HG03280 (cell line): Measurements from ENCODE around the gene GRIN3B.

Source experiments
- ATAC-seq: cut with Tn5 transposase; IDR thresholded peaks from one replicate; pipeline ENCODE4 v1.9.1; 2021; ENCODE audit warnings: mild to moderate bottlenecking, moderate library complexity; ENCODE audit not compliant: unreplicated experiment

GRIN3B gene

DNA sequence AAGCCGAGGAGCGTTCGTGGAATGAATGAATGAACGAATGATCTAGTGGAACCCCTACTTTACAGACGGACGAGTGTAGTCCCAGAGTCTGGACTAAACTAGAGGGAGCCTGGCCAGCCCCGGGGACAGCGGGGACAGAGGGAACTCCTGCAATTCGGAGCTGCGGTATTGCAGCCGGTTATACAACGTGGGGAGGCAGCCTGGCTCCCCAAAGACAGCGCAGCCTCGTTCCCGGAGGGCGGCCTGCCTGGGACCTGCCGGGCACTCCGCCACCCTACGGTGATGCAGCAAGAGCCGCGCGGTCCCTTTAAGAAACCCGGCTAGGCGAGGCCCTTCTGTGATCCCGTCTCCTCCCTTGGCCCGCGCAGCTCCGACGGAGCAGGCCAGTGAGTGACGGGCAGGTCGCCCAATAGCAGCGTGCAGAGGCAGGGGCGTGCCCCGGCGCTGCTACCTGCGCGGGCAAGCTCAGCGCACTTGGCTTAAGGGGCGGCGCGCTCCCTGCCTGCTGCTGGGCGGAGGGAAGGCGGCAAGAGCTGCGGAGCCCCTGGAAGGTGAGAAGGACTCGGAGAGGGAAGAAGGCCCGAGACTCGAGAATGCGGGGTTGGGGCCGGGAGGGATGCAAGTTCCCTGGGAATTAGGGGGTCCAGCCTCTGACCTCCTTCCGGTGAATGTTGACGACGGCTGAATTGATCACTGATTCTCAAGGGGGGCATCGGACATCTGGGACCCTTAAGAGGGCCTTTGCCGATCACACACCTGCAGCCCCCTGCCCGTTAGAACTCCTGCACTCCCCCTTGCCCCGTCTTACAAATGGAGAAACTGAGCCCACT lies 39.6 kb downstream of the GRIN3B start, which contains the start of gene ABCA7:
TSS of gene ABCA7 (plus strand) at position 462 of the 830 bp plus-strand sequence. CDS start 1,255 bp downstream, outside the sequence.
- peak; percentile 72 for ATAC-seq

DNA sequence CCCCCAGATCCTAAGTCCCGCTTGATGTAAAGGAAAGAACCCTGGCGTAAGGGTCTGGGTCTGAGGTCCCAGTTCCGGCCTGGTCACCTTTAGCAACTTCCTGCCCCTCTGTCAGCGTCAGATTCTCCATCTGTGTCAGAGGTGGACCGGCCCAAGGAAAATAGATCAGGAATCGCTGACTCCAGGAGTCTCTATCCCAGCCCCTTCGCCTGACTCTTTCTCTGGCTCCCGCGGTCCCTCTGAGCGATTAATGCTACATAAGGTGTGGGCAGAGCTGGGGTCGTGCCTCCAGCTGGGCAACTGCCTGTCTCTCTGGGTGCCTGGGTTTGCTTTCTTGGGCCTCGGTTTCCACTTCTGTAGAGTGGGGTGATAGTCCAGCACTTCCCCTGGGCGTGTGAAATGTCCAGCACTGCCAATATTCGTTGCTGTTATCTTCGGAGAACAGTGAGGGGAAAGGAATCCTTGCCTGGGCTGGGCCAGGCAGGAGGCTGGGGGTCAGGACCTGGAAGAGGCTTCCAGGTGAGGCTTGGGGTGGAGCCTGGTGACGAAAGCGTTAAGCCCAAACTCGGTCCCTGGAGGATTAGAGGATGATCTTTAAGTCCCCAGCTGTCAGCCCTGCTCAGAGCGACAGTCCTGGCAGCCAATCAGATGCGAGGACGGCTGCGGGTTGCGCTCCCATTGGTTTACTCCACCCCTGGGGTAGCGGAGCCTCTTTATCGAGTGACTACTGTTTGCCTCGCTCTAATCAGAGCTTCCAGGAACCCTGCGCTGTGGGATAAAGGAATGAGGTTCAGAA lies 40.5 kb downstream of the GRIN3B start:
- ATAC-seq: peak; percentile 38

DNA sequence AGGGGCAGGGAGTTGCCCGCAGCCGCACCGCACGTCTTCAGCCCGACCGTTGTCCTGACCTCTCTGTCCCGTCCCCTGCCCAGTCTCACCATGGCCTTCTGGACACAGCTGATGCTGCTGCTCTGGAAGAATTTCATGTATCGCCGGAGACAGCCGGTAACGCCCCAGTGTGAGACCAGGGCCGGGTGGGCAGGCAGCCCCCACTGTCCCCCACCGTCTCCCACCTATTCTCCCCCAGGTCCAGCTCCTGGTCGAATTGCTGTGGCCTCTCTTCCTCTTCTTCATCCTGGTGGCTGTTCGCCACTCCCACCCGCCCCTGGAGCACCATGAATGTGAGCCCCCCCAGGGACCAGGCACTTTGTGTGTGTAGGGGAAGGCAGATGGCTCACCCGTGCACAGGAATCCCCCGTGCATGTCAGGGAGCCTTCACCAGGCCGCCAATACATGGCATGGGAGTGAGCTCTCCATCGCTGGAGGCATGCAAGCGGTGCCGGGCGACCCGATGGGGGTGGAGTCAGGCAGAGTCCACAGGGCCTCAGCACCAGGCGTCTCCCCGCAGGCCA lies 41.1 kb downstream of the GRIN3B start:
- ATAC-seq: no peak

DNA sequence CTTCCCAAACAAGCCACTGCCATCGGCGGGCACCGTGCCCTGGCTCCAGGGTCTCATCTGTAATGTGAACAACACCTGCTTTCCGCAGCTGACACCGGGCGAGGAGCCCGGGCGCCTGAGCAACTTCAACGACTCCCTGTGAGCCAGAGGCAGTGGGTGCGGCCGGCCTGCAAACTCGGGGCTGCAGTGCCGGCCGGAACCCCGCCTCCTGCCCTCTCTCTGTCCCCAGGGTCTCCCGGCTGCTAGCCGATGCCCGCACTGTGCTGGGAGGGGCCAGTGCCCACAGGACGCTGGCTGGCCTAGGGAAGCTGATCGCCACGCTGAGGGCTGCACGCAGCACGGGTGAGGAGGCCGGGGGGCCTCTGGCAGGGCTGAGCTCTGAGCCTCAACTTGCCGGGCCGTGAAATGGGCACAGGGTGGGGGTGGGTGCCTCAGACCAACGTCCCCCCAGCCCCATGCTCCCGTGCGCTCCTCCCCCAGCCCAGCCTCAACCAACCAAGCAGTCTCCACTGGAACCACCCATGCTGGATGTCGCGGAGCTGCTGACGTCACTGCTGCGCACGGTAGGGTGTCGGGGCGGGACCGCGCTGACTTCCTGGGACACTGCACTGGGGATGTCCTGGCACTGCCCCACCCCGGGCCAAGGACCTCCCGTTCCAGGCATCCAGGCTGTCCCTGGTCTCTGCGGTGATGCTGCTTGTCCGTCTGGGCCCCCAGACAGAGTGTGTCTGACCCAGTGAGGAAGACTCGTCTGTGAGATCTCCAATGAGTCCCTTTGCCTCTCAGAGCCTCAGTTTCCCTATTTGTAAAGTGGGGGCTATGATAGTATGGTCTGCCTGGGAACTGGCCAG lies 41.8 kb downstream of the GRIN3B start:
- ATAC-seq: no peak

DNA sequence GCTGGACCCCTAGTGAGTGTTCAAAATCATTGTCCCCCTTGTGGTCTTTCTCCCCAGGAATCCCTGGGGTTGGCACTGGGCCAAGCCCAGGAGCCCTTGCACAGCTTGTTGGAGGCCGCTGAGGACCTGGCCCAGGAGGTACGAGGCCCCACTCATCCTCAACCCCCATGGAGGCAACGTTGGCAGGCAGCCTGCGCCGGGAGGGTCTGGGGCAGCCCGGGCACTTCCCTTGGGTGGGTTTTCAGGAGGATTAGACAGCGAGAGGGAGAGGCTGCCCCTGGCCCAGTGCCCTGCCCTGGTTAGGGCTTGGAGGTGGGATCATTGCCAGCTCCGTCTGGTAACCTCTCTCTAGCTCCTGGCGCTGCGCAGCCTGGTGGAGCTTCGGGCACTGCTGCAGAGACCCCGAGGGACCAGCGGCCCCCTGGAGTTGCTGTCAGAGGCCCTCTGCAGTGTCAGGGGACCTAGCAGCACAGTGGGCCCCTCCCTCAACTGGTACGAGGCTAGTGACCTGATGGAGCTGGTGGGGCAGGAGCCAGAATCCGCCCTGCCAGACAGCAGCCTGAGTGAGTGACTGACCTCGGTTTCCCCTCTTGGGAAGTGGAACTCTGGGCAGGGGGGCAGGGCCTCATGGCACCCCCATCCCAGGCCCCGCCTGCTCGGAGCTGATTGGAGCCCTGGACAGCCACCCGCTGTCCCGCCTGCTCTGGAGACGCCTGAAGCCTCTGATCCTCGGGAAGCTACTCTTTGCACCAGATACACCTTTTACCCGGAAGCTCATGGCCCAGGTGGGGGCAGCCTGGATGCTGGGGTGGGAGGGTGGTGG lies 42.7 kb downstream of the GRIN3B start:
- no peak for ATAC-seq

DNA sequence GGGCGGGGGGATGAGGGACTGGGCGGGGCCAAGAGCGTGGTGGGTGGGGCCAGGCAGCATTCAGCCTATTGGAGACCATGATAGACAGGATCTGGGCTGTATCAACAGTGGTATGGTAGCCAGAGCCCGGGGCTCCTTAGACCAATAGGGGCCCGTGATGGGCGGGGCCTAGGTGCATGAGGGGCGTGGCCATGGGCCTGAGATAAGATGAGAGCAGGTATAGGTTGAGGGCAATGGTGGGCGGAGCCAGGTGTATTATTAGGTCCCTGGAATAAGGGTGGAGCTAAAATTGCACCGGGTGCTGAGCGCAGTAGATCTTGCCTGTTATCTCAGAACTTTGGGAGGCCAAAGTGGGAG lies 45.0 kb downstream of the GRIN3B start:
- ATAC-seq: no peak

DNA sequence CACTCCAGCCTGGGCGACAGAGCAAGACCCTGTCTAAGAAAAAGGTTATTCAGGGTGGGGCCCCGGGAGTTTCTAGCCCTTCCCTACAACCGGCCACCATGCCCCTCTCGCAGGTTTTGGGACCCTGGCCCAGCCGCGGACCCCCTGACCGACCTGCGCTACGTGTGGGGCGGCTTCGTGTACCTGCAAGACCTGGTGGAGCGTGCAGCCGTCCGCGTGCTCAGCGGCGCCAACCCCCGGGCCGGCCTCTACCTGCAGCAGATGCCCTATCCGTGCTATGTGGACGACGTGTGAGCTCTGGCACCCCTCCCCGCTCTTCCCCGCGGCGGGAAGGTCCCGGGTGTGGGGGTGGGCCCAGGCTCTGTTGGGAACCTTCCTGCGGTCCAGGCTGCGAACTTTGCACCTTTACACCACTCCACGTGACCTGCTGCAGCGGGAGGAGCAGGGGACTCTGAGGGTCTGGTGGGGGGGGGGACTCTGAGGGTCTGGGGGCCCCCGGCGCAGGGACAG lies 46.0 kb downstream of the GRIN3B start:
- no peak for ATAC-seq

DNA sequence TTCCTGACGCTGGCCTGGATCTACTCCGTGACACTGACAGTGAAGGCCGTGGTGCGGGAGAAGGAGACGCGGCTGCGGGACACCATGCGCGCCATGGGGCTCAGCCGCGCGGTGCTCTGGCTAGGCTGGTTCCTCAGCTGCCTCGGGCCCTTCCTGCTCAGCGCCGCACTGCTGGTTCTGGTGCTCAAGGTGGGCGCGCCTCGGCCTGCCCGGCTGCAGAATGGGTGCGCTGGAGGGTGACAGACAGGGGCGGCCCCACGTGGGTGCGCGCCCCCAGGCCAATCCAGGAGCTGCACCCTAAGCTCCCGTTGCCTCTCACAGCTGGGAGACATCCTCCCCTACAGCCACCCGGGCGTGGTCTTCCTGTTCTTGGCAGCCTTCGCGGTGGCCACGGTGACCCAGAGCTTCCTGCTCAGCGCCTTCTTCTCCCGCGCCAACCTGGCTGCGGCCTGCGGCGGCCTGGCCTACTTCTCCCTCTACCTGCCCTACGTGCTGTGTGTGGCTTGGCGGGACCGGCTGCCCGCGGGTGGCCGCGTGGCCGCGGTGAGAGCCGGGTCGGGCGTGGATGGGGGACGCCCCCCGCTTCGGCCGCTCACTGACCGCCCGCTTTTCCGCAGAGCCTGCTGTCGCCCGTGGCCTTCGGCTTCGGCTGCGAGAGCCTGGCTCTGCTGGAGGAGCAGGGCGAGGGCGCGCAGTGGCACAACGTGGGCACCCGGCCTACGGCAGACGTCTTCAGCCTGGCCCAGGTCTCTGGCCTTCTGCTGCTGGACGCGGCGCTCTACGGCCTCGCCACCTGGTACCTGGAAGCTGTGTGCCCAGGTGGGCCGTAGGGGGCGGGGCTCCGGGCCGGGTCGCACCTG lies 46.8 kb downstream of the GRIN3B start:
- ATAC-seq: no peak

DNA sequence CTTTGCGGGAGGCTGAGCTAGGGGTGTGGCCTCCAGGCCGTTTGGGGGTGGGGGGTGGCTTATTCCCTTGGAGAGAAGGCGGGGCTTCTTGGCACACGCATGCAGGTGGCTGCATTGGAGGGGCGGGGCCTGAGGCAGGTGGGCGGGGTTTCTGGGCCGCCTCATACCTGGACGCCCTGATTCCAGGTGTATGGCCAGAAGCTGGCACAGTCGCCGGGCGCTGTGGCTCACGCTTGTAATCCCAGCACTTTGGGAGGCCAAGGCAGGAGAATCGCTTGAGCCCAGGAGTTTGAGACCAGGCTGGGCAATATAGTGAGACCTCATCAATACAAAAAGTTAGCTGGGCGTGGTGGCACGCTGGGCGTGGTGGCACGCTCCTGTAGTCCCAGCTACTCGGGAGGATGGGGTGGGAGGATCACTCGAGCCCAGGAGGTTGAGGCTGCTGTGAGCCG lies 47.5 kb downstream of the GRIN3B start:
- ATAC-seq: no peak

DNA sequence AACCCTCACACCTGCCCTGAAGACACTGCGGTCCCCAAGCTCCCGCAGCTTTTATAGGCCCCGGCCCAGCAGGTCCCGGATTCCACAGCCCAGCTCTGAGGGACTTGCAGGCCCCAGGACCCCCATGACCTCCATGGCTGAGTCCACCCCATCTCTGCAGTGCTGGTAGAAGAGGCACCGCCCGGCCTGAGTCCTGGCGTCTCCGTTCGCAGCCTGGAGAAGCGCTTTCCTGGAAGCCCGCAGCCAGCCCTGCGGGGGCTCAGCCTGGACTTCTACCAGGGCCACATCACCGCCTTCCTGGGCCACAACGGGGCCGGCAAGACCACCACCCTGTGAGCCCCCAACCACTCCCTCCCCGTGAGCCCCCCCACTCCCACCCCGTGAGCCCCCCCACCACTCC lies 48.9 kb downstream of the GRIN3B start:
- ATAC-seq: no peak

DNA sequence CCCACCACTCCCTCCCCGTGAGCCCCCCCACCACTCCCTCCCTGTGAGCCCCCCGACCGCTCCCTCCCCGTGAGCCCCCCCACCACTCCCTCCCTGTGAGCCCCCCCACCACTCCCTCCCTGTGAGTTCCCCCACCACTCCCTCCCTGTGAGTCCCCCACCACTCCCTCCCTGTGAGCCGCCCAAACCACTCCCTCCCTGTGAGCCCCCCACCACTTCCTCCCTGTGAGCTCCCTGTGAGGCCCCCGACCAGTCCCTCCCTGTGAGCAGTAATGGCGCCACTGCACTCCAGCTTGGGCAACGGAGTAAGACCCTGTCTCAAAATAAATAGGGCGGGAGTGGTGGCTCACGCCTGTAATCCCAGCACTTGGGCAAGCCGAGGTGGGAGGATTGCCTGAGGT lies 49.6 kb downstream of the GRIN3B start:
- ATAC-seq: no peak

DNA sequence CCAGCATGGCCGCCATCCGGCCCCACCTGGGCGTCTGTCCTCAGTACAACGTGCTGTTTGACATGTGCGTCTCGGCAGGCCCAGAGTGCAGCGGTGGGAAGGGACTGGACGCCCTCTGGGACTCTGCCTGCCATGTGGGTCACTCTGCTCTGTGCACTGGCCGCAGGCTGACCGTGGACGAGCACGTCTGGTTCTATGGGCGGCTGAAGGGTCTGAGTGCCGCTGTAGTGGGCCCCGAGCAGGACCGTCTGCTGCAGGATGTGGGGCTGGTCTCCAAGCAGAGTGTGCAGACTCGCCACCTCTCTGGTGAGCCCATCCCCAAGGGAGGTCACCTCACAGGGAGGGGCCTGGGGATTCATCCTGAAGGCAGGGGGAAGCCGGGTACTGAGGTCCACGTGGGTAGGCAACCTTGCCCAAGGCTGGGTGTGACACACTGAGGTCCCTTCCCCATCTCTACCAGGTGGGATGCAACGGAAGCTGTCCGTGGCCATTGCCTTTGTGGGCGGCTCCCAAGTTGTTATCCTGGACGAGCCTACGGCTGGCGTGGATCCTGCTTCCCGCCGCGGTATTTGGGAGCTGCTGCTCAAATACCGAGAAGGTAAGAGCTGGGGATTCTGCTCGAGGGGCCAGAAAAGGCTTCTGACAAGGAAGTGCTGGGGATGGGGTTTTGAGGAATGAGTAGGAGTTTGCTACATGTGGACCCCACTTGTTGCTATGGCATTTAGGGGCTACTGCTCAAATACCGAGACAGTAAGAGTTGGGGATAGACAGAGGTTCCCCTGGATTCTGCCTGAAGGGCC lies 51.0 kb downstream of the GRIN3B start:
- ATAC-seq: no peak

DNA sequence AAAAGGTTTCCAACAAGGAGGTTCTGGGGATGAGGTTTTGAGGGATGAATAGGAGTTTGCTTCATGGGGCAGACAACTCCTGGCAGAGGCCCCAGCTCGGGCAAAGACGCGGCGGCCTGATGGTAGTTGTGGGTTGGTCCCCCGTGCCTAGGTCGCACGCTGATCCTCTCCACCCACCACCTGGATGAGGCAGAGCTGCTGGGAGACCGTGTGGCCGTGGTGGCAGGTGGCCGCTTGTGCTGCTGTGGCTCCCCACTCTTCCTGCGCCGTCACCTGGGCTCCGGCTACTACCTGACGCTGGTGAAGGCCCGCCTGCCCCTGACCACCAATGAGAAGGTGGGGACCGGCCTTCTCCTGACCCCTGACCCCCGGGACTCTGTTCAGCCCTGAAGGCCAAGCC lies 51.6 kb downstream of the GRIN3B start:
- no peak for ATAC-seq

DNA sequence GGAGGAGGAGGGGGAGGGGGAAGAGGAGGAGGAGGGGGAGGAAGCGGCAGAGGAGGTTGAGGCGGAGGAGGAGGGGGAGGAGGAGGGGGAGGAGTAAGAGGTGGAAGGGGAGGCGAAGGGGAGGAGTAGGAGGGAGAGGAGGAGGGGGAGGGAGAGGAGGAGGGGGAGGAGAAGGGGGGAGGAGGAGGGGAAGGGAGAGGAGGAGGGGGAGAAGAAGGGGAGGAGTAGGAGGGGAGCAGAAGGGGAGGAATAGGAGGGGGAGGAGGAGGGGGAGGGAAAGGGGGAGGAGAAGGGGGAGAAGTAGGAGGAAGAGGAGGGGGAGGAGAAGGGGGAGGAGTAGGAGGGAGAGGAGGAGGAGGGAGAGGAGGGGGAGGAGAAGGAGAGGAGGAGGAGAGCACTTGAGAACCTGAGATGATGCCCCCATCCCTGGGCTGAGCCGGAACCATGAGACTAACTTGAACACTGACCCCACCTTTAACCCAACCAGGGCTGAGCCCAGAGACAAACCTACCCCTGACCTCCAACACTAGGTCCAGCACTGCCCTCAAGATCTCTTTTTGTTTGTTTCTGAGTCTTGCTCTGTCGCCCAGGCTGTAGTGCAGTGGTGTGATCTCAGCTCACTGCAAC lies 52.2 kb downstream of the GRIN3B start:
- no peak for ATAC-seq

DNA sequence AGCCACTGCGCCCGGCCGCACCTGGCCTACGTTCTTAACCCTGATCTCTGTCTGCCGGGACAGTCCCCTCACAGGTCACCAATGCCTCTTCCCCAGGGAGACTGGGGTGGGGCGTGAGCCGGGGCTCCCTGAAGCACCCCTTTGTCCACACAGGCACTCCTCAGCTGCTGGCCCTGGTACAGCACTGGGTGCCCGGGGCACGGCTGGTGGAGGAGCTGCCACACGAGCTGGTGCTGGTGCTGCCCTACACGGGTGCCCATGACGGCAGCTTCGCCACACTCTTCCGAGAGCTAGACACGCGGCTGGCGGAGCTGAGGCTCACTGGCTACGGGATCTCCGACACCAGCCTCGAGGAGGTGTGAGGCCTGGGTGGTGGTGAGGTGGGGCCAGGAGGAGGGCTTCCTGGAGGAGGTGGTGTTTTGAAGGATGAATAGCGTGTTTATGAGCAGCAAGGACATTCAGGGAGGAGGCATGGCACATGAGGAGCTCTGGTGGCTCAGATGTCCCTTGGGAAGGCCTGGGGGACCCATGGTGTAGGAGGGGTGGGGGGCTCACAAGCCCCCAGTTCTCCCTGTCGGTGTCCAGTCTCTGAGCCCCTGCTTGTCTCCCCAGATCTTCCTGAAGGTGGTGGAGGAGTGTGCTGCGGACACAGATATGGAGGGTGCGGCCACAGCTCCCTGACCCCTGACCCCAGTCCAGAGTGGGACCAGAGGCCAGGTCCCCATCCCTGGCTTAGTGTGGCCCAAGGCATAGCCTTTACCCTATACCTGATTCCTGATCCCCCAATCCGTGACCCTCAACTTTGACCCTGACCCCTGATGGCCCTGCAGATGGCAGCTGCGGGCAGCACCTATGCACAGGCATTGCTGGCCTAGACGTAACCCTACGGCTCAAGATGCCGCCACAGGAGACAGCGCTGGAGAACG lies 53.2 kb downstream of the GRIN3B start:
- no peak for ATAC-seq
